Stimulated activated naive CD8-positive, alpha-beta T cell treated with anti-CD3 and anti-CD28 coated beads, Interleukin-15, amount 100 ng/mL, for 72 hours (primary cell): ENCODE measurements around the gene MOB2.
"Not testable (repeated sequence)": the region's sequence is repeated elsewhere in the genome, so short reads cannot be mapped to it uniquely, and the experiment has no call there.

Experiments used
- ATAC-seq: fragments of 150-1000 bp; cut with Tn5 transposase; 2 replicates; pipeline ENCODE4 v1.10.0; 2021; ENCODE audit warnings: mild to moderate bottlenecking, moderate library complexity
- DNase-seq, 2 donors: peaks; one replicate each; pipeline ENCODE4 v3.0.0; 2021 to 2022
- H3K27ac Mint-ChIP-seq, 2 donors: one replicate each; pipeline ENCODE4 v1.8.0; 2022; ENCODE audit warnings: mild to moderate bottlenecking in 2 of 2, mixed read lengths in 2 of 2, moderate library complexity in 2 of 2
- H3K27me3 Mint-ChIP-seq: one replicate; pipeline ENCODE4 v1.8.0; 2022; ENCODE audit warnings: mixed read lengths
- H3K4me1 Mint-ChIP-seq: one replicate; pipeline ENCODE4 v1.8.0; 2022; ENCODE audit warnings: mild to moderate bottlenecking, mixed read lengths
- H3K4me3 Mint-ChIP-seq, 2 donors: one replicate each; pipeline ENCODE4 v1.8.0; 2022; ENCODE audit warnings: mild to moderate bottlenecking in 2 of 2, mixed read lengths in 2 of 2, moderate library complexity in 1 of 2
- H3K9me3 Mint-ChIP-seq, 2 donors: one replicate each; pipeline ENCODE4 v1.8.0; 2022; ENCODE audit warnings: mixed read lengths in 2 of 2

The MOB2 gene

GRCh38 chr11:1425006-1425405, 61.6 kb downstream of the MOB2 start:
- Mint-ChIP-seq H3K4me1 (no peaks in the 10 kb centered on the region), H3K27ac (no peak overlapping the region), H3K4me3 (no peak overlapping the region), H3K9me3 (peaks cover 0 to 16% of the 10 kb centered on the region in 2 donors), H3K27me3 (no peaks in the 10 kb centered on the region)
- DNase-seq = no peak
- ATAC-seq = no peak

GRCh38 chr11:1423406-1423805, 63.2 kb downstream of the MOB2 start:
- not testable (repeated sequence) for ATAC-seq, H3K4me1 Mint-ChIP-seq

GRCh38 chr11:1422981-1423380, 63.6 kb downstream of the MOB2 start:
- Mint-ChIP-seq H3K9me3 (peaks cover 4 to 23% of the 10 kb centered on the region in 2 donors), H3K27me3 (no peaks in the 10 kb centered on the region), H3K4me1 (no peaks in the 10 kb centered on the region), H3K27ac (no peak overlapping the region), H3K4me3 (no peak overlapping the region)
- no peak for DNase-seq
- ATAC-seq = no peak

More at GRCh38 chr11:1423406-1423805, 63.2 kb downstream of the MOB2 start:
- not testable (repeated sequence) for H3K4me3 Mint-ChIP-seq, H3K27me3 Mint-ChIP-seq, H3K27ac Mint-ChIP-seq, DNase-seq
- H3K9me3 Mint-ChIP-seq = peaks cover 4 to 20% of the 10 kb centered on the region in 2 donors

GRCh38 chr11:1422481-1422880, 64.1 kb downstream of the MOB2 start:
- Mint-ChIP-seq H3K27ac (no peak overlapping the region), H3K4me1 (no peaks in the 10 kb centered on the region), H3K4me3 (no peak overlapping the region), H3K9me3 (peaks cover 4 to 23% of the 10 kb centered on the region in 2 donors), H3K27me3 (no peaks in the 10 kb centered on the region)
- ATAC-seq = no peak
- no peak for DNase-seq

- Mint-ChIP-seq H3K4me3 (no peak overlapping the region), H3K27me3 (no peaks in the 10 kb centered on the region), H3K27ac (no peak overlapping the region), H3K4me1 (no peaks in the 10 kb centered on the region), H3K9me3 (peaks cover 4 to 32% of the 10 kb centered on the region in 2 donors)
- DNase-seq (no peak), ATAC-seq (no peak)
Observed at GRCh38 chr11:1421291-1421690, 65.3 kb downstream of the MOB2 start.

- H3K4me3 Mint-ChIP-seq = no peak overlapping the region
- DNase-seq (no peak), ATAC-seq (no peak)
- peaks cover 4 to 35% of the 10 kb centered on the region in 2 donors for H3K9me3 Mint-ChIP-seq
- H3K27me3 Mint-ChIP-seq = no peaks in the 10 kb centered on the region
- H3K4me1 Mint-ChIP-seq = no peaks in the 10 kb centered on the region
- no peak overlapping the region for H3K27ac Mint-ChIP-seq
Observed at GRCh38 chr11:1419811-1420210, 66.8 kb downstream of the MOB2 start.
